ENCODE results near the gene MINDY1. TPM values are rescaled to one million over a fixed set of nuclear protein-coding genes. Genes with fewer than 3 reads are reported as not detected.

MINDY1 gene
- total and polyA plus RNA-seq, 9 of the 15 experiments (the other 6 are each of a cell fraction or from before 2014, with no cell fraction given) = 0.49 to 11.0 (median 6.0) TPM

DNA sequence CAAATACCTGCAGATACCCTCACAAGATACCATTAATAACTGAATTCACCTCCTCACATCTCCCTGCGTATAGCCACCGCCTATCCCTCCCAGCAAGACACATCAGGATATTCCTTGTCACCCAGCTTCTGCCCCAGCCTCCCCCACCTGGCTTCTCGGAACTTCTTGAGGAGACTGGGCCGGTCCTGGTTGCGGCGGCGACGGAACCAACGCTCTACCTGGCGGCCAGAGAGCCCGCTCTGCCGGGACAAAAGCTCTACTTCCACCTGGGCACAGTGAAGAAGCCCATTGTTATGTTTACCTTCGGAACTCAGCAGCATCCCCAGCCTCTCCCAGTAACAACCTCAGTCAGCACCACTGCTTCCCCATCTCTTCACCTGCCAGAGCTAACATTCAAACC lies 38.8 kb downstream of the MINDY1 start:
- ChIA-PET CTCF (ENCODE audit: low intra/inter-chr PET ratio) (no interaction called here), POLR2A (interaction anchor here (0.6 to 7.5 kb wide), 3 partner anchors 10 to 148 kb away, joined by 3 to 64 read pairs (median 5); no protein-coding TSS in a partner anchor)
- Histone ChIP-seq H3K9me1 (ENCODE audit: control insufficient read depth, insufficient read depth, low read length) (peaks cover 5% of the 10 kb centered on the region), H2AFZ (ENCODE audit: low read depth, low read length) (no peak overlapping the region), H4K20me1 (replicated peaks; ENCODE audit: control insufficient read depth, insufficient read depth, low read length) (peaks cover 35% of the 10 kb centered on the region), H3K4me2 (ENCODE audit: insufficient read depth, low read length) (no peak overlapping the region), H3K27ac (ENCODE audit: extremely low read depth, low read depth, low read length) (no peak overlapping the region), H3K36me3 (ENCODE audit: control insufficient read depth, insufficient read depth, low read length) (peaks cover 94% of the 10 kb centered on the region), H3K79me2 (ENCODE audit: control insufficient read depth, insufficient read depth, low read length) (peaks cover 48% of the 10 kb centered on the region), H3K4me3 (no peak overlapping the region), H3K4me1 (replicated peaks in 1 of 2; ENCODE audit: control insufficient read depth in 2 of 2, insufficient read depth in 2 of 2, low read length in 2 of 2) (peaks cover 27 to 31% of the 10 kb centered on the region in 2 experiments), H3K9me3 (replicated peaks; ENCODE audit: control insufficient read depth, insufficient read depth, low read depth, low read length) (no peaks in the 10 kb centered on the region), H3K9ac (ENCODE audit: insufficient read depth in 1 of 2, low read depth in 2 of 2, low read length in 2 of 2) (no peak overlapping the region), H3K27me3 (ENCODE audit: control insufficient read depth in 2 of 2, insufficient read depth in 2 of 2, low read length in 2 of 2) (no peaks in the 10 kb centered on the region)
- peak; percentile 43 for TF ChIP-seq RBFOX2 (IDR thresholded peaks at IDR 0.05; ENCODE audit: low read depth, low read length)
- TF ChIP-seq DEAF1 (CRISPR knock-in tag; IDR thresholded peaks at IDR 0.05) = no peak
- TF ChIP-seq GTF3C2 (IDR thresholded peaks at IDR 0.05; ENCODE audit: borderline replicate concordance, extremely low read depth, insufficient read length) = no peak
- no peak for TF ChIP-seq DPF2 (IDR thresholded peaks at IDR 0.05)
- TF ChIP-seq ELF4 (CRISPR knock-in tag; IDR thresholded peaks at IDR 0.05) = no peak
- no peak for TF ChIP-seq CHCHD3 (CRISPR knock-in tag; IDR thresholded peaks at IDR 0.05)
- TF ChIP-seq POLR2G (IDR thresholded peaks at IDR 0.05; ENCODE audit: low read depth, low read length) = peak; percentile 58
- TF ChIP-seq WHSC1 (IDR thresholded peaks at IDR 0.05; ENCODE audit: low read length) = no peak
- TF ChIP-seq POLR2AphosphoS5 (IDR thresholded peaks at IDR 0.05; ENCODE audit: control insufficient read depth, insufficient read depth, low read depth, low read length) = no peak
- BruUV-seq (replicated peaks) = no TSS peak
- DNase-seq (ENCODE audit: extremely low read depth in 1 of 4, low spot score in 3 of 4) (no peak), FAIRE-seq (no peak), ATAC-seq (no peak)
- intact Hi-C loops (cut with micrococcal nuclease) (no loop called here), in situ Hi-C loops (cut with MboI) (no loop called here)
- WGBS (ENCODE audit: insufficient coverage, low coverage, missing lambda C conversion rate) = 98% methylated on average over 12 of the region's 13 CpGs

Measured in K562 (cell line).